ENCODE measurements around the gene MRAP2.
"Not testable (repeated sequence)": the region's sequence is repeated elsewhere in the genome, so short reads cannot be mapped to it uniquely, and the experiment has no call there.

The MRAP2 gene

DNA sequence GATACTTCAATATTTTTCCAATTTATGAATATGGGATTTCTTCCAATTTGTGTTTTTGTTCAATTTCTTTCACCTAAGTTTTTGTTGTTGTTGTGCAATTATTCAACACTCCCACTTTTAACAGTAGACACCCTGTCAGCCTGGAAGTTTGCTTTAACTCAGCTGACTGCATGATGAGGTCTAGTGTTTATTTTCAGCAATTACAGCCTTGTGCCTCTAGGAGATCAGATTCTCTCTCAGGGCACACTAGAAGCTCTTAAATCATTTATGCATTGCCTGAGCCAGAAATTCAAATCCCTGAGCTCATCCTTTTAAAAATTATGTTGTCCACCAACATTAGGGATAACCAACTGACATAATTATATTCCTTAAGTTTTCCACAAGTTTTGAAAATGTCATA is 85.7 kb downstream of the MRAP2 start:
- Mint-ChIP-seq H3K9me3 (peaks cover 10% of the 10 kb centered on the region), H3K27me3 (peaks cover 18% of the 10 kb centered on the region), H3K4me1 (no peaks in the 10 kb centered on the region), H3K4me3 (no peak overlapping the region), H3K27ac (no peak overlapping the region), H3K36me3 (peaks cover 42% of the 10 kb centered on the region)
- no peak for ATAC-seq

DNA sequence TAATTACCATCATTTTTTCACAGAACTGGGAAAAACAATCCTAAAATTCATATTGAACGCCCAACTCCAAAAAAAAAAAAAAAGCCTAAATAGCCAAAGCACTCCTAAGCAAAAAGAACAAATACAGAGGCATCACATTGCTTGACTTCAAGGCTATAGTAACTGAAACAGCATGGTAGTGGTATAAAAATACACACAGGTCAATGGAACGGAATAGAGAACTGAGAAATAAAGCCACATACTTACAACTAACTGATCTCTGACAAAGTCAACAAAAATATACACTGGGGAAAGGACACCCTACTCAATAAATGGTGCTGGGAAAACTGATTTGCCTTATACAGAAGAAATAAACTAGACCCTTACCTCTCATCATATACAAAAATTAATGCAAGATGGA is 89.6 kb downstream of the MRAP2 start:
- Mint-ChIP-seq H3K9me3 (peaks cover 5% of the 10 kb centered on the region), H3K27ac (no peak overlapping the region), H3K27me3 (no peaks in the 10 kb centered on the region), H3K4me3 (no peak overlapping the region), H3K4me1 (no peaks in the 10 kb centered on the region), H3K36me3 (peaks cover 48% of the 10 kb centered on the region)
- no peak for ATAC-seq

DNA sequence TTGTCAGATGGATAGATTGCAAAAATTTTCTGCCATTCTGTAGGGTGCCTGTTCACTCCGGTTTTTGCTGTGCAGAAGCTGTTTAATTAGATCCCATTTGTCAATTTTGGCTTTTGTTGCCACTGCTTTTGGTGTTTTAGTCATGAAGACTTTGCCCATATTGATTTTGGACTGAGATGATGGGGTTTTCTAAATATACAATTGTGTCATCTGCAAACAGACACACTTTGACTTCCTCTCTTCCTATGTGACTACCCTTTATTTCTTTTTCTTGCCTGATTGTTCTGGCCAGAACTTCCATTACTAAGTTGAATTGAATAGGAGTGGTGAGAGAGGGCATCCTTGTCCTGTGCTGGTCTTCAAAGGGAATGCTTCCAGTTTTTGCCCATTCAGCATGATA is 96.0 kb downstream of the MRAP2 start:
- peaks cover 49% of the 10 kb centered on the region for H3K36me3 Mint-ChIP-seq
- H3K27me3 Mint-ChIP-seq, H3K4me1 Mint-ChIP-seq, ATAC-seq, H3K4me3 Mint-ChIP-seq, H3K9me3 Mint-ChIP-seq, H3K27ac Mint-ChIP-seq: not testable (repeated sequence)

DNA sequence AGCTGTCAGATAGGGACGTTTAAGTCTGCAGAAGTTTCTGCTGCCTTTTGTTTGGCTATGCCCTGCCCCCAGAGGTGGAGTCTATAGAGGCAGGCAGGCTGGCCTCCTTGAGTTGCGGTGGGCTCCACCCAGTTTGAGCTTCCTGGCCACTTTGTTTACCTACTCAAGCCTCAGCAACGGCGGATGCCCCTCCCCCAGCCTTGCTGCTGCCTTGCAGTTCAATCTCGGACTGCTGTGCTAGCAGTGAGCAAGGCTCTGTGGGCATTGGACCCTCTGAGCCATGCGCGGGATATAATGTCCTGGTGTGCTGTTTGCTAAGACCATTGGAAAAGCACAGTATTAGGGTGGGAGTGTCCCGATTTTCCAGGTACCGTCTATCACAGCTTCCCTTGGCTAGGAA is 99.8 kb downstream of the MRAP2 start:
- H3K4me1 Mint-ChIP-seq, H3K27me3 Mint-ChIP-seq, H3K4me3 Mint-ChIP-seq, H3K9me3 Mint-ChIP-seq, H3K27ac Mint-ChIP-seq, ATAC-seq: not testable (repeated sequence)
- H3K36me3 Mint-ChIP-seq: peaks cover 43% of the 10 kb centered on the region

- Mint-ChIP-seq H3K9me3 (peaks cover 7% of the 10 kb centered on the region), H3K27ac (no peak overlapping the region), H3K4me1 (no peaks in the 10 kb centered on the region), H3K4me3 (no peak overlapping the region), H3K27me3 (no peaks in the 10 kb centered on the region), H3K36me3 (peaks cover 50% of the 10 kb centered on the region)
- no peak for ATAC-seq
Observed at GRCh38 chr6:84135291-84135690, 101.7 kb downstream of the MRAP2 start.

- H3K4me1 Mint-ChIP-seq: no peaks in the 10 kb centered on the region
- H3K36me3 Mint-ChIP-seq: peaks cover 47% of the 10 kb centered on the region
- H3K27me3 Mint-ChIP-seq: no peaks in the 10 kb centered on the region
- H3K9me3 Mint-ChIP-seq: no peaks in the 10 kb centered on the region
- no peak overlapping the region for H3K27ac Mint-ChIP-seq
- no peak for ATAC-seq
- no peak overlapping the region for H3K4me3 Mint-ChIP-seq
Observed at GRCh38 chr6:84136364-84137050, 102.9 kb downstream of the MRAP2 start.

- H3K36me3 Mint-ChIP-seq: peaks cover 51% of the 10 kb centered on the region
- no peaks in the 10 kb centered on the region for H3K27me3 Mint-ChIP-seq
- H3K4me1 Mint-ChIP-seq: no peaks in the 10 kb centered on the region
- H3K9me3 Mint-ChIP-seq: no peaks in the 10 kb centered on the region
- H3K27ac Mint-ChIP-seq: no peak overlapping the region
- no peak overlapping the region for H3K4me3 Mint-ChIP-seq
- ATAC-seq: no peak
Observed at GRCh38 chr6:84137051-84137375, 103.4 kb downstream of the MRAP2 start.

- H3K36me3 Mint-ChIP-seq: peaks cover 47% of the 10 kb centered on the region
- no peak for ATAC-seq
- H3K27me3 Mint-ChIP-seq: no peaks in the 10 kb centered on the region
- H3K9me3 Mint-ChIP-seq: no peaks in the 10 kb centered on the region
- H3K4me3 Mint-ChIP-seq: no peak overlapping the region
- no peak overlapping the region for H3K27ac Mint-ChIP-seq
- H3K4me1 Mint-ChIP-seq: no peaks in the 10 kb centered on the region
Observed at GRCh38 chr6:84137989-84138575, 104.5 kb downstream of the MRAP2 start.

GRCh38 chr6:84139311-84139710 is 105.7 kb downstream of the MRAP2 start:
- ATAC-seq: no peak
- H3K27me3 Mint-ChIP-seq: no peaks in the 10 kb centered on the region
- H3K27ac Mint-ChIP-seq: no peak overlapping the region
- peaks cover 38% of the 10 kb centered on the region for H3K36me3 Mint-ChIP-seq
- H3K4me1 Mint-ChIP-seq: no peaks in the 10 kb centered on the region
- no peaks in the 10 kb centered on the region for H3K9me3 Mint-ChIP-seq
- H3K4me3 Mint-ChIP-seq: no peak overlapping the region
